Kidney (tissue), 14 donors: ENCODE data around the gene PHF1. TPM values are rescaled to one million over a fixed set of nuclear protein-coding genes. Genes with fewer than 3 reads are reported as not detected.
"Not testable (repeated sequence)": the region's sequence is repeated elsewhere in the genome, so short reads cannot be mapped to it uniquely, and the experiment has no call there.

Source experiments
- DNase-seq, 5 donors: peaks; one replicate each; pipeline ENCODE4 v3.0.0-alpha.2; 2013 to 2020
- FAIRE-seq: peaks from 2 replicates; lab custom pipeline; 2012; peaks lifted over from hg19 to GRCh38; lab: Jason Lieb, UNC
- H3K27ac ChIP-seq, 2 donors: one replicate each; pipeline ENCODE4 v1.7.0; 2013; ENCODE audit warnings: low read depth in 2 of 2, low read length in 2 of 2, inconsistent platforms in 1 of 2
- H3K27me3 ChIP-seq: one replicate; pipeline ENCODE4 v1.7.1; 2013; ENCODE audit warnings: low read length, inconsistent platforms; ENCODE audit not compliant: control insufficient read depth, insufficient read depth
- H3K36me3 ChIP-seq, 3 donors: one replicate each; pipeline versions ENCODE4 v1.7.0 to v1.7.1; 2013; ENCODE audit warnings: low read length in 3 of 3, control low read depth in 1 of 3, inconsistent platforms in 1 of 3; ENCODE audit not compliant: insufficient read depth in 3 of 3, control insufficient read depth in 2 of 3
- H3K4me1 ChIP-seq, 3 donors: one replicate each; pipeline versions ENCODE4 v1.7.0 to v1.7.1; 2013; ENCODE audit warnings: low read length in 3 of 3, inconsistent platforms in 1 of 3, low read depth in 1 of 3; ENCODE audit not compliant: control insufficient read depth in 2 of 3, insufficient read depth in 2 of 3
- H3K4me3 ChIP-seq, 3 donors: one replicate each; pipeline versions ENCODE4 v1.7.0 to v1.8.1; 2013; ENCODE audit warnings: low read length in 3 of 3, control low read depth in 1 of 3, inconsistent platforms in 1 of 3
- H3K9ac ChIP-seq, 3 donors: one replicate each; pipeline versions ENCODE4 v1.7.0 to v1.7.1; 2013; ENCODE audit warnings: low read length in 3 of 3, control low read depth in 1 of 3, inconsistent platforms in 1 of 3
- H3K9me3 ChIP-seq, 3 donors: one replicate each; pipeline versions ENCODE4 v1.7.0 to v1.7.1; 2013; ENCODE audit warnings: low read length in 3 of 3, control low read depth in 1 of 3, inconsistent platforms in 1 of 3; ENCODE audit not compliant: control insufficient read depth in 2 of 3, insufficient read depth in 1 of 3
- CTCF ChIP-seq: IDR thresholded peaks from 3 replicates; pipeline ENCODE4 v1.5.1; 2012; ENCODE audit warnings: mild to moderate bottlenecking, moderate library complexity, borderline replicate concordance; ENCODE audit not compliant: insufficient read depth; ENCODE audit errors: extremely low read depth
- intact Hi-C: fragments of 100-400 bp; cut with DNase I; formaldehyde crosslinking; loops from one replicate; pipeline ENCODE4 v1.11.1; 2022
- polyA plus RNA-seq: library from polyadenylated mRNA; stranded (reverse); fragments of 350-450 nt; fragmentation: Illumina TruSeq; extraction: RNeasy Lipid Tissue Mini Kit (QIAGEN cat#74804); gene quantifications from one replicate; pipeline ENCODE4 v1.2.3, GENCODE V29; 2014; ENCODE audit warnings: low read depth, low replicate concordance; ENCODE audit not compliant: insufficient read depth
- total RNA-seq: library from RNA; stranded (reverse); fragmentation: NEBNext Ultra II Directional; extraction: Animal tissue kit (Norgen Biotek cat#: 25700); gene quantifications from one replicate; pipeline ENCODE4 v1.2.1, GENCODE V29; 2021
- donor health status: control.
- donor health status: control.
- donor health status: control.
- donor health status: control.
- donor health status: control.
- donor health status: DM: yes; HTN: yes; CAD: no.
- donor health status: Normal renal cell carcinoma (clear cell type).

The PHF1 gene
- total and polyA plus RNA-seq, 2 donors from 2014 or later: 63.8 to 87.6 TPM

- no peak for TF ChIP-seq CTCF
- DNase-seq (no peak), FAIRE-seq (no peak)
- H3K9me3 ChIP-seq: no peaks in the 10 kb centered on the region
- H3K36me3 ChIP-seq: no peaks in the 10 kb centered on the region
- H3K9ac ChIP-seq: no peak overlapping the region
- H3K27ac ChIP-seq: no peak overlapping the region
- no peak overlapping the region for H3K4me3 ChIP-seq
- intact Hi-C loops: no loop called here
- no peaks in the 10 kb centered on the region for H3K27me3 ChIP-seq
- H3K4me1 ChIP-seq: no peaks in the 10 kb centered on the region
Observed at GRCh38 chr6:33373960-33374910, 36.6 kb upstream of the PHF1 start.

GRCh38 chr6:33375143-33375671 lies 35.6 kb upstream of the PHF1 start:
- Histone ChIP-seq H3K36me3 (no peaks in the 10 kb centered on the region), H3K27me3 (no peaks in the 10 kb centered on the region), H3K4me1 (no peaks in the 10 kb centered on the region), H3K9ac (no peak overlapping the region), H3K4me3 (no peak overlapping the region), H3K9me3 (no peaks in the 10 kb centered on the region), H3K27ac (no peak overlapping the region)
- FAIRE-seq: no peak
- TF ChIP-seq CTCF: no peak
- intact Hi-C loops: no loop called here
- DNase-seq: peak in 2 of 5 donors; percentile 49 to 79

GRCh38 chr6:33377171-33377570 lies 33.6 kb upstream of the PHF1 start:
- no peak for TF ChIP-seq CTCF
- Histone ChIP-seq H3K4me1 (no peaks in the 10 kb centered on the region), H3K4me3 (no peak overlapping the region), H3K9ac (no peak overlapping the region), H3K9me3 (no peaks in the 10 kb centered on the region), H3K27ac (no peak overlapping the region), H3K27me3 (no peaks in the 10 kb centered on the region), H3K36me3 (no peaks in the 10 kb centered on the region)
- intact Hi-C loops: no loop called here
- FAIRE-seq (no peak), DNase-seq (no peak)

- intact Hi-C loops, H3K4me3 ChIP-seq, H3K27me3 ChIP-seq, FAIRE-seq, H3K9ac ChIP-seq, H3K36me3 ChIP-seq, H3K4me1 ChIP-seq, H3K9me3 ChIP-seq, DNase-seq, H3K27ac ChIP-seq: not testable (repeated sequence)
Observed at GRCh38 chr6:33379184-33379583, 31.6 kb upstream of the PHF1 start.
